Renal cortical epithelial cell (primary cell): Measurements from ENCODE around the gene PSMB10. TPM values are rescaled to one million over a fixed set of nuclear protein-coding genes. Genes with fewer than 3 reads are reported as not detected.

Experiments used
- DNase-seq: peaks from one replicate; pipeline ENCODE4 v3.0.0-alpha.2; 2011; ENCODE audit warnings: low read depth
- total RNA-seq: library from RNA; depleted of rRNA; stranded (reverse); fragments of >200 nt; gene quantifications from 2 replicates; pipeline ENCODE4 v1.2.3, GENCODE V29; 2014

Gene PSMB10
- total RNA-seq, 1 donor from 2014 or later, result 26.4 TPM

- DNase-seq, result peak; percentile 85
Measured at GRCh38 chr16:67892899-67893742, 43.5 kb downstream of the PSMB10 start, which contains the start of gene PSKH1. PSKH1 (plus strand) TSS chr16:67893254; CDS start chr16:67908750, 15,496 bp downstream.

GRCh38 chr16:67892375-67892774 lies 44.3 kb downstream of the PSMB10 start:
- DNase-seq, result no peak

- no peak for DNase-seq
Measured at GRCh38 chr16:67888331-67888730, 48.3 kb downstream of the PSMB10 start.

- no peak for DNase-seq
Measured at GRCh38 chr16:67886387-67886786, 50.3 kb downstream of the PSMB10 start.

GRCh38 chr16:67885976-67886375 lies 50.7 kb downstream of the PSMB10 start:
- no peak for DNase-seq

DNA sequence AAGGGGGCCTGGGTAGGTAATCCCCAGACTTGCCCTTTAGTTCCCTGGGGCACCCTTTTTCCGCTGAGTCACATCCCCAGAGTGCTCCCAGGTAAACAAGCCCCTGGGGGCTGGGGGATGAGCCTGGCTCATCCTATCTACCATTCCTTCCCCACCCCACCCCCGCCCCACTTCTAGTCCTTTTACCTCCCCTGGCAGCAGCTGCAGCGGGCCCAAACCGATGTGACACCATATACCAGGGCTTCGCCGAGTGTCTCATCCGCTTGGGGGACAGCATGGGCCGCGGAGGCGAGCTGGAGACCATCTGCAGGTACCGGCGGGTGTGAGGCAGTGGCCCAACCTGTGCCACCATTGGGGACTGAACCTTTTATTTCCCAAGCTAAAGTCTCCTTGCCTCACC lies 51.1 kb downstream of the PSMB10 start:
- DNase-seq, result no peak

GRCh38 chr16:67884684-67885083 lies 52.0 kb downstream of the PSMB10 start, which contains the start of gene NRN1L:
NRN1L (plus strand) TSS chr16:67884885; CDS start chr16:67884904, 19 bp downstream.
- DNase-seq, result peak; percentile 40

Other genes with a start within 250 kb of the PSMB10 start
- 24.7 and 33.6 TPM in 2 replicates for gene GFOD2, start 217.5 kb downstream of the PSMB10 start, total RNA-seq
- gene RANBP10, start 130.3 kb downstream of the PSMB10 start, total RNA-seq, result 2.4 and 11.0 TPM in 2 replicates
- under 0.01 and 4.8 TPM in 2 replicates for gene TSNAXIP1, start 130.0 kb downstream of the PSMB10 start, total RNA-seq
- gene THAP11, start 94.5 kb downstream of the PSMB10 start, total RNA-seq, result 19.6 and 36.1 TPM in 2 replicates
- 204 and 241 TPM in 2 replicates for gene NUTF2, start 89.9 kb downstream of the PSMB10 start, total RNA-seq
- gene CENPT, start 89.2 kb downstream of the PSMB10 start, total RNA-seq, result 34.7 and 37.2 TPM in 2 replicates
- 48.4 and 62.9 TPM in 2 replicates for gene EDC4, start 63.8 kb downstream of the PSMB10 start, total RNA-seq
- not detected in 2 replicates for gene NRN1L, start 52.0 kb downstream of the PSMB10 start, total RNA-seq
- gene PSKH1, start 43.6 kb downstream of the PSMB10 start, total RNA-seq, result 14.8 and 39.7 TPM in 2 replicates
- 0.15 and 0.69 TPM in 2 replicates for gene CTRL, start 5.0 kb downstream of the PSMB10 start, total RNA-seq
- 2.1 and 5.8 TPM in 2 replicates for gene LCAT, start 7.3 kb upstream of the PSMB10 start, total RNA-seq
- 42.0 and 104 TPM in 2 replicates for gene SLC12A4, start 31.8 kb upstream of the PSMB10 start, total RNA-seq
- gene DPEP3, start 43.6 kb upstream of the PSMB10 start, total RNA-seq, result not detected in 2 replicates
- not detected in 2 replicates for gene DPEP2, start 62.6 kb upstream of the PSMB10 start, total RNA-seq
- gene DPEP2NB, start 79.1 kb upstream of the PSMB10 start, total RNA-seq, result not detected in 2 replicates
- 12.9 TPM in 2 replicates for gene DDX28, start 86.4 kb upstream of the PSMB10 start, total RNA-seq
- gene DUS2, start 86.4 kb upstream of the PSMB10 start, total RNA-seq, result 19.0 and 23.8 TPM in 2 replicates
- 6.1 and 17.4 TPM in 2 replicates for gene NFATC3, start 148.5 kb upstream of the PSMB10 start, total RNA-seq